Activated T-cell treated with anti-CD3 and anti-CD28 coated beads, Interleukin-2, amount 50 U/mL, for 24 hours (primary cell): ENCODE data around the gene SEMA4D.
A peak's percentile ranks its signal among the peaks of the same experiment; 100 is the strongest.

ENCODE experiments used
- DNase-seq: peaks from one replicate; pipeline ENCODE4 v3.0.0-alpha.2; 2020
- H3K27ac Mint-ChIP-seq: 2 replicates; pipeline ENCODE4 v1.8.0; 2020; ENCODE audit warnings: mild to moderate bottlenecking, mixed read lengths
- H3K27me3 Mint-ChIP-seq: 2 replicates; pipeline ENCODE4 v1.8.0; 2020; ENCODE audit warnings: mixed read lengths
- H3K36me3 Mint-ChIP-seq: 2 replicates; pipeline ENCODE4 v1.8.0; 2020; ENCODE audit warnings: low read depth, mixed read lengths
- H3K4me1 Mint-ChIP-seq: 2 replicates; pipeline ENCODE4 v1.8.0; 2020; ENCODE audit warnings: low read depth, mixed read lengths
- H3K4me3 Mint-ChIP-seq: 2 replicates; pipeline ENCODE4 v1.8.0; 2020; ENCODE audit warnings: mild to moderate bottlenecking, moderate library complexity, mixed read lengths
- H3K9me3 Mint-ChIP-seq: 2 replicates; pipeline ENCODE4 v1.8.0; 2020; ENCODE audit warnings: mixed read lengths

SEMA4D gene

GRCh38 chr9:89360465-89360864 is 137.4 kb downstream of the SEMA4D start:
- H3K36me3 Mint-ChIP-seq: peaks cover 88% of the 10 kb centered on the region
- no peak overlapping the region for H3K4me3 Mint-ChIP-seq
- no peaks in the 10 kb centered on the region for H3K27me3 Mint-ChIP-seq
- no peak for DNase-seq
- no peaks in the 10 kb centered on the region for H3K9me3 Mint-ChIP-seq
- H3K4me1 Mint-ChIP-seq: peaks cover 20% of the 10 kb centered on the region
- H3K27ac Mint-ChIP-seq: peak overlapping the region; percentile 61

GRCh38 chr9:89359751-89360261 is 138.1 kb downstream of the SEMA4D start:
- H3K4me3 Mint-ChIP-seq: no peak overlapping the region
- H3K4me1 Mint-ChIP-seq: peaks cover 20% of the 10 kb centered on the region
- no peak for DNase-seq
- H3K9me3 Mint-ChIP-seq: no peaks in the 10 kb centered on the region
- peaks cover 93% of the 10 kb centered on the region for H3K36me3 Mint-ChIP-seq
- H3K27ac Mint-ChIP-seq: peak overlapping the region; percentile 82
- no peaks in the 10 kb centered on the region for H3K27me3 Mint-ChIP-seq

DNA sequence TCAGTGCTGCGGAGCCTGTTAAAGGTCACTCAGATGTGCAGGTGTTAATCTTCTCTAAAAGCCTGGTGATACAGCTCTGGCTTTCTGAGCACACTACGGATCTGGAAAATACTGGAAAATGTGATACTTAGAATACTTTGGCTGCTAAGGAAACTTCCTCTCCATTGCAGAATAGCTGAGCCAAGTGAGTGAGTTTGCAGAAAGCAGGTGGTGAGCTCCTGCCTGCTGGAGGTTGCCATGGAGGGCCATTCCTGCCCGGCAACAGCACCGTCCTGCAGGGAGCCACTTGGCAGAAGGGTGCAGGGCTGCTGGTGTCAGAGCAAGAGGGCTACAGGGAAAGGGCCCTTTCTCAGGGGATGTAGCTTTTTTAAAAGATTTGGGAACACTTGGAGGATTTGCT is 138.9 kb downstream of the SEMA4D start:
- Mint-ChIP-seq H3K9me3 (no peaks in the 10 kb centered on the region), H3K36me3 (peaks cover 95% of the 10 kb centered on the region), H3K27ac (peak overlapping the region; percentile 85), H3K4me3 (no peak overlapping the region), H3K4me1 (peaks cover 20% of the 10 kb centered on the region), H3K27me3 (no peaks in the 10 kb centered on the region)
- no peak for DNase-seq

- H3K36me3 Mint-ChIP-seq: peaks cover 96% of the 10 kb centered on the region
Measured at GRCh38 chr9:89358376-89358916, 139.5 kb downstream of the SEMA4D start.

GRCh38 chr9:89357331-89358197 is 140.3 kb downstream of the SEMA4D start:
- Mint-ChIP-seq H3K27ac (peak overlapping the region; percentile 85), H3K4me1 (peaks cover 28% of the 10 kb centered on the region), H3K4me3 (no peak overlapping the region), H3K27me3 (no peaks in the 10 kb centered on the region), H3K36me3 (peaks cover 100% of the 10 kb centered on the region), H3K9me3 (no peaks in the 10 kb centered on the region)
- DNase-seq: no peak

More at GRCh38 chr9:89358376-89358916, 139.5 kb downstream of the SEMA4D start:
- H3K27ac Mint-ChIP-seq: peak overlapping the region; percentile 85
- H3K9me3 Mint-ChIP-seq: no peaks in the 10 kb centered on the region
- no peak overlapping the region for H3K4me3 Mint-ChIP-seq
- peaks cover 22% of the 10 kb centered on the region for H3K4me1 Mint-ChIP-seq
- no peaks in the 10 kb centered on the region for H3K27me3 Mint-ChIP-seq
- DNase-seq: no peak

GRCh38 chr9:89356782-89357181 is 141.1 kb downstream of the SEMA4D start:
- Mint-ChIP-seq H3K27ac (peak overlapping the region; percentile 85), H3K36me3 (peaks cover 100% of the 10 kb centered on the region), H3K4me1 (peaks cover 35% of the 10 kb centered on the region)

DNA sequence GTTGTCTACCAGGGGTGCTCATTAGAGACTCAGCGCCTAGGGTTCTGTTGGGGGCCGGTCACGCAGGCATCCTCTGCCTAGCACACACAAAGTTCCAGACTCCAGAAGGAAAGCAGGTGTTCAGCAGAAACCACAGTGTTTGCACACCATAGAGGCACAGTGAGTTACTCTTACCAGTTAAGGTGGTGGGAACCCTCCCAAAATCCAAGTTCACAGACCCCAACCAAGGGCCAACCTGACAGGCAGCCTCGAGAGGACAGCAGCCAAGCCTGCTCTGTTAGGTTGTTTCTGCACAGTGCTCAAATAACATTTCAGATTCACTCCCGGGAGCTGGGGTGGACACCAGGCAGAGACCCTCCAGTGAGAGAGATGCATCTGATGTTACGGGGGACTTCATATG is 143.4 kb downstream of the SEMA4D start:
- Mint-ChIP-seq H3K4me3 (no peak overlapping the region), H3K27me3 (no peaks in the 10 kb centered on the region), H3K36me3 (peaks cover 100% of the 10 kb centered on the region), H3K4me1 (peaks cover 43% of the 10 kb centered on the region), H3K27ac (peak overlapping the region; percentile 61), H3K9me3 (no peaks in the 10 kb centered on the region)
- no peak for DNase-seq

More at GRCh38 chr9:89356782-89357181, 141.1 kb downstream of the SEMA4D start:
- H3K9me3 Mint-ChIP-seq: no peaks in the 10 kb centered on the region
- no peaks in the 10 kb centered on the region for H3K27me3 Mint-ChIP-seq
- DNase-seq: no peak
- no peak overlapping the region for H3K4me3 Mint-ChIP-seq

GRCh38 chr9:89353989-89354388 is 143.9 kb downstream of the SEMA4D start:
- Mint-ChIP-seq H3K4me3 (no peak overlapping the region), H3K27ac (peak overlapping the region; percentile 78), H3K36me3 (peaks cover 100% of the 10 kb centered on the region), H3K27me3 (no peaks in the 10 kb centered on the region), H3K9me3 (no peaks in the 10 kb centered on the region), H3K4me1 (peaks cover 43% of the 10 kb centered on the region)
- no peak for DNase-seq

DNA sequence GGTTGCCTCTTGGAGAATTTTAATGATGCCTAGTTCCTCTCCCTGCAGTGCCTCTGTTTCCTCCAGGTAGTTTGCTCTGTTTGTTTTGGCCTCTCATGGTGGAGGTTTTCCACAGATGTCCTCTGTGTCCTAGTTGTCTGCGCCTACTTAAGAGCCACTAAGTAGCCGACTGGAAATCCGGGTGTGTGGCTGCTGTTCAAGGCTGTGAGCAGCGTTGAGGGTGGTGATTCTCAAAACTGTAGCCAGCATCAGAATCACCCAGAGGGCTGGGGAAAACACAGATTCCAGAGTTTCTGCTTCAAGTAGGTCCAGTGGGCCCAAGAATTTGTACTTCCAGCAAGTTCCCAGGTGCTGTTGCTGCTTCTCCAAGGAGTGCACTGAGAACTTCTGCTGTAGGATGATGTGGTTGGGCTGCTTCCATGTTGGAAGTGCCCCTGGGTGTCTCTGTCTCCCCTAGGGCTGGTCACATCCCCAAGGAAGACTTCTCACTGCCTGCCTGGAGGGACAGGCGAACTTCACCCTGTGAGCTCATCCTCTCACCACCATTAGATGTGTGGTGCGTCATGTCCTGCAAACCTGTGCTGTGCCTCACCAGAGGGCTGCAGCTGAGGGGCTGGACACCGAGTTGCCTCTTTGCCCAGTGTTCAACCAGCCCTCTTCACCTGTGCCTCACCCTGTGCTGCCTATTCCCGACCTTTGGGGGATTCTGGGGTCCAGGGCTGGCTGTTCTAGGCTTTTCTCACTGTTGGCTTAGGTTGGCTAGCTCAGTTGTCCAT is 144.9 kb downstream of the SEMA4D start:
- Mint-ChIP-seq H3K27ac (peak overlapping the region; percentile 88), H3K4me1 (peaks cover 43% of the 10 kb centered on the region), H3K9me3 (no peaks in the 10 kb centered on the region), H3K4me3 (no peak overlapping the region), H3K27me3 (no peaks in the 10 kb centered on the region), H3K36me3 (peaks cover 100% of the 10 kb centered on the region)
- DNase-seq: no peak

GRCh38 chr9:89352451-89352850 is 145.5 kb downstream of the SEMA4D start:
- H3K4me1 Mint-ChIP-seq: peaks cover 40% of the 10 kb centered on the region
- no peaks in the 10 kb centered on the region for H3K9me3 Mint-ChIP-seq
- H3K27ac Mint-ChIP-seq: peak overlapping the region; percentile 88
- H3K36me3 Mint-ChIP-seq: peaks cover 100% of the 10 kb centered on the region
- H3K27me3 Mint-ChIP-seq: no peaks in the 10 kb centered on the region
- no peak for DNase-seq
- H3K4me3 Mint-ChIP-seq: no peak overlapping the region

GRCh38 chr9:89351584-89352300 is 146.2 kb downstream of the SEMA4D start:
- H3K36me3 Mint-ChIP-seq: peaks cover 100% of the 10 kb centered on the region
- H3K27me3 Mint-ChIP-seq: no peaks in the 10 kb centered on the region
- peaks cover 33% of the 10 kb centered on the region for H3K4me1 Mint-ChIP-seq
- no peak for DNase-seq
- H3K9me3 Mint-ChIP-seq: no peaks in the 10 kb centered on the region
- peak overlapping the region; percentile 88 for H3K27ac Mint-ChIP-seq
- H3K4me3 Mint-ChIP-seq: no peak overlapping the region

- no peak overlapping the region for H3K4me3 Mint-ChIP-seq
- no peaks in the 10 kb centered on the region for H3K27me3 Mint-ChIP-seq
- H3K4me1 Mint-ChIP-seq: peaks cover 29% of the 10 kb centered on the region
- H3K36me3 Mint-ChIP-seq: peaks cover 100% of the 10 kb centered on the region
- no peak for DNase-seq
- H3K27ac Mint-ChIP-seq: peak overlapping the region; percentile 88
- no peaks in the 10 kb centered on the region for H3K9me3 Mint-ChIP-seq
Measured at GRCh38 chr9:89350988-89351557, 146.8 kb downstream of the SEMA4D start.

- Mint-ChIP-seq H3K9me3 (no peaks in the 10 kb centered on the region), H3K27ac (peak overlapping the region; percentile 84), H3K27me3 (no peaks in the 10 kb centered on the region), H3K4me1 (peaks cover 42% of the 10 kb centered on the region), H3K36me3 (peaks cover 100% of the 10 kb centered on the region), H3K4me3 (no peak overlapping the region)
- no peak for DNase-seq
Measured at GRCh38 chr9:89349607-89350006, 148.3 kb downstream of the SEMA4D start.

DNA sequence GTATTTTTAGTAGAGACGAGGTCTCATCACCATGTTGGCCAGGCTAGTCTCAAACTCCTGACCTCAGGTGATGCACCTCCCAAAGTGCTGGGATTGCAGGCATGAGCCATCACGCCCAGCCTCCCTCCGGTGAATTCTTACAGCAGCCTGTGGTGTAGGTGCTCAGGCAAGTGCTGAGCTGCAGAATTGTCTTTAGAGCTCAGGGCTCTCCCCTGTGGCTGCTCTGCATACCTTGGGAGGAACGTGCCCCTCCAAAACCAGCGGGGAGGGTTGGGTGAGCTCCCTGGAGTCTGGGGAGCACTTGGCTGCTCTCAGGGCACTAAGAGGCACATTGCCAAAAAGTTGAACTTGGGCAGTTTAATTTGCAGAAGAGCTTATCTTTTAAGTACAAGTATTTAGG is 150.3 kb downstream of the SEMA4D start:
- Mint-ChIP-seq H3K36me3 (peaks cover 100% of the 10 kb centered on the region), H3K4me1 (peaks cover 51% of the 10 kb centered on the region), H3K27ac (no peak overlapping the region), H3K27me3 (no peaks in the 10 kb centered on the region), H3K9me3 (peaks cover 2% of the 10 kb centered on the region), H3K4me3 (no peak overlapping the region)
- no peak for DNase-seq
